Astrocyte (in vitro differentiated cells and primary cell): ENCODE results near the gene CPNE1. TPM values are rescaled to one million over a fixed set of nuclear protein-coding genes. Genes with fewer than 3 reads are reported as not detected.
A peak's percentile ranks its signal among the peaks of the same experiment; 100 is the strongest.

Experiments used
- DNase-seq: peaks from one replicate; pipeline ENCODE4 v3.0.0-alpha.2; 2010; ENCODE audit warnings: low read depth
- FAIRE-seq: peaks from 2 replicates; lab custom pipeline; 2011; peaks lifted over from hg19 to GRCh38; lab: Jason Lieb, UNC
- H2AFZ ChIP-seq: 2 replicates; pipeline ENCODE4 v1.6.0; 2012; ENCODE audit warnings: low read depth, low read length, inconsistent platforms
- H3K27ac ChIP-seq: 2 replicates; pipeline ENCODE4 v1.5.1; 2011; ENCODE audit warnings: low read depth, low read length, inconsistent platforms
- H3K27me3 ChIP-seq: 2 replicates; pipeline ENCODE4 v1.6.0; 2011; ENCODE audit warnings: low read length, inconsistent platforms; ENCODE audit not compliant: insufficient read depth
- H3K36me3 ChIP-seq: 2 replicates; pipeline ENCODE4 v1.5.1; 2011; ENCODE audit warnings: low read length, inconsistent platforms; ENCODE audit not compliant: insufficient read depth
- H3K4me1 ChIP-seq: 2 replicates; pipeline ENCODE4 v1.5.1; 2011; ENCODE audit warnings: low read length, inconsistent platforms; ENCODE audit not compliant: insufficient read depth
- H3K4me2 ChIP-seq: 2 replicates; pipeline ENCODE4 v1.6.0; 2012; ENCODE audit warnings: low read length, inconsistent platforms
- H3K4me3 ChIP-seq: 2 replicates; pipeline ENCODE4 v1.5.1; 2011; ENCODE audit warnings: low read depth, mild to moderate bottlenecking, low read length, inconsistent platforms; ENCODE audit not compliant: insufficient read depth
- H3K79me2 ChIP-seq: 2 replicates; pipeline ENCODE4 v1.6.0; 2012; ENCODE audit warnings: mild to moderate bottlenecking, low read length, inconsistent platforms; ENCODE audit not compliant: insufficient read depth
- H3K9ac ChIP-seq: 2 replicates; pipeline ENCODE4 v1.6.0; 2012; ENCODE audit warnings: mild to moderate bottlenecking, low read length, inconsistent platforms
- H3K9me3 ChIP-seq: 2 replicates; pipeline ENCODE4 v1.5.1; 2012; ENCODE audit warnings: low read depth, mild to moderate bottlenecking, low read length, inconsistent platforms; ENCODE audit not compliant: insufficient read depth
- H4K20me1 ChIP-seq: 2 replicates; pipeline ENCODE4 v1.6.0; 2012; ENCODE audit warnings: low read length, inconsistent platforms; ENCODE audit not compliant: insufficient read depth
- H3K27ac Mint-ChIP-seq: one replicate; pipeline ENCODE4 v1.8.0; 2021; ENCODE audit warnings: mild to moderate bottlenecking, mixed read lengths; ENCODE audit not compliant: unreplicated experiment
- H3K27me3 Mint-ChIP-seq: one replicate; pipeline ENCODE4 v1.8.0; 2021; ENCODE audit warnings: low read depth, mixed read lengths; ENCODE audit not compliant: unreplicated experiment
- H3K36me3 Mint-ChIP-seq: one replicate; pipeline ENCODE4 v1.8.0; 2021; ENCODE audit warnings: low read depth, mixed read lengths; ENCODE audit not compliant: unreplicated experiment
- H3K4me1 Mint-ChIP-seq: one replicate; pipeline ENCODE4 v1.8.0; 2021; ENCODE audit warnings: low read depth, mixed read lengths; ENCODE audit not compliant: unreplicated experiment
- H3K4me3 Mint-ChIP-seq: one replicate; pipeline ENCODE4 v1.8.0; 2021; ENCODE audit warnings: mild to moderate bottlenecking, moderate library complexity, mixed read lengths; ENCODE audit not compliant: unreplicated experiment
- H3K9me3 Mint-ChIP-seq: one replicate; pipeline ENCODE4 v1.8.0; 2021; ENCODE audit warnings: mild to moderate bottlenecking, mixed read lengths; ENCODE audit not compliant: unreplicated experiment
- EZH2 ChIP-seq: IDR thresholded peaks from 2 replicates; pipeline ENCODE4 v1.6.1; 2012; ENCODE audit warnings: mild to moderate bottlenecking, low read length, inconsistent platforms; ENCODE audit not compliant: insufficient read depth
- total RNA-seq: library from RNA; stranded (reverse); gene quantifications from 2 replicates; pipeline ENCODE4 v1.2.1, GENCODE V29; 2021
- TF ChIP-seq, protein P1 (sequence below): IDR thresholded peaks from 2 replicates; pipeline ENCODE4 v1.5.1; 2011; ENCODE audit warnings: low read depth, mild to moderate bottlenecking, inconsistent platforms, low read length, moderate library complexity; ENCODE audit not compliant: insufficient read depth

Gene CPNE1
- total RNA-seq, 1 donor from 2014 or later, result 194 TPM

DNA sequence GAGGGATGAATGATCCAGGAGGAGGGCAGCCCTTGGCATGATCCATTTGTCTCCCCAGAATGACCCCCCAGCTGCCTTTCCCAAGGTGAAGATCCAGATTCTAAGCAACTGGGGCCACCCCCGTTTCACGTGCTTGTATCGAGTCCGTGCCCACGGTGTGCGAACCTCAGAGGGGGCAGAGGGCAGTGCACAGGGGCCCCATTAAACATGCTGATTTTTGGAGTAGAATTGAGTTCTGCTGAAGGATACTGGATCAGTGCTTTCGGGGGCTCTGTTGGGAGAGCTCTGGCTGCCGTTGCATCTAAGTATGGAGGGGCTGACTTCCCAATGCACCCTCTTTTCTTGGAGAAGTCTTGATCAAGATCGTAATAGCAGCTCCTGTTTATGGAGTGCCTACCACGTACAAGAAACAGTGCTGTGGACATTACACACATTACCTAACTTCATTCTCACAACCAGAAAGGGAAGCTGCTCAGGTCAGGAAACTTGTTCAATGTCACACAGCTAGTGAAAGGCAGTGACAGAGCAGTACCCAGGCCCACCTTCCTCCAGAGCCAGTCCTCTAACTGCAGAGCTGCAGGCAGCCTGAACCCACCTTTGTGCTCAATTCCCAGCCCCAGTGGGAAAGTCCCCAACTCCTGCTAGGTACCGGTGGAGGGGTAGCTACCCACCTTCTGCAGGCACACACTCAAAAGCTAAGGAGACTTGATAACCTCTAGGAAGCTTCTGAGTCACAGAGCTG is 43.7 kb downstream of the CPNE1 start:
- Histone ChIP-seq H3K27me3 (no peaks in the 10 kb centered on the region), H3K27ac (no peak overlapping the region), H2AFZ (no peak overlapping the region), H3K9me3 (no peaks in the 10 kb centered on the region), H3K9ac (no peak overlapping the region), H4K20me1 (peaks cover 11% of the 10 kb centered on the region), H3K4me2 (no peak overlapping the region), H3K79me2 (no peaks in the 10 kb centered on the region), H3K4me1 (peaks cover 23% of the 10 kb centered on the region), H3K36me3 (peaks cover 13% of the 10 kb centered on the region), H3K4me3 (no peak overlapping the region)
- no peaks in the 10 kb centered on the region for H3K9me3 Mint-ChIP-seq
- H3K36me3 Mint-ChIP-seq, result peaks cover 9% of the 10 kb centered on the region
- H3K4me1 Mint-ChIP-seq, result no peaks in the 10 kb centered on the region
- H3K4me3 Mint-ChIP-seq, result no peak overlapping the region
- FAIRE-seq, result no peak
- H3K27ac Mint-ChIP-seq, result no peak overlapping the region
- no peak for DNase-seq
- H3K27me3 Mint-ChIP-seq, result no peaks in the 10 kb centered on the region
- TF ChIP-seq, protein P1, sequence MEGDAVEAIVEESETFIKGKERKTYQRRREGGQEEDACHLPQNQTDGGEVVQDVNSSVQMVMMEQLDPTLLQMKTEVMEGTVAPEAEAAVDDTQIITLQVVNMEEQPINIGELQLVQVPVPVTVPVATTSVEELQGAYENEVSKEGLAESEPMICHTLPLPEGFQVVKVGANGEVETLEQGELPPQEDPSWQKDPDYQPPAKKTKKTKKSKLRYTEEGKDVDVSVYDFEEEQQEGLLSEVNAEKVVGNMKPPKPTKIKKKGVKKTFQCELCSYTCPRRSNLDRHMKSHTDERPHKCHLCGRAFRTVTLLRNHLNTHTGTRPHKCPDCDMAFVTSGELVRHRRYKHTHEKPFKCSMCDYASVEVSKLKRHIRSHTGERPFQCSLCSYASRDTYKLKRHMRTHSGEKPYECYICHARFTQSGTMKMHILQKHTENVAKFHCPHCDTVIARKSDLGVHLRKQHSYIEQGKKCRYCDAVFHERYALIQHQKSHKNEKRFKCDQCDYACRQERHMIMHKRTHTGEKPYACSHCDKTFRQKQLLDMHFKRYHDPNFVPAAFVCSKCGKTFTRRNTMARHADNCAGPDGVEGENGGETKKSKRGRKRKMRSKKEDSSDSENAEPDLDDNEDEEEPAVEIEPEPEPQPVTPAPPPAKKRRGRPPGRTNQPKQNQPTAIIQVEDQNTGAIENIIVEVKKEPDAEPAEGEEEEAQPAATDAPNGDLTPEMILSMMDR, result no peak
- TF ChIP-seq EZH2, result no peak

DNA sequence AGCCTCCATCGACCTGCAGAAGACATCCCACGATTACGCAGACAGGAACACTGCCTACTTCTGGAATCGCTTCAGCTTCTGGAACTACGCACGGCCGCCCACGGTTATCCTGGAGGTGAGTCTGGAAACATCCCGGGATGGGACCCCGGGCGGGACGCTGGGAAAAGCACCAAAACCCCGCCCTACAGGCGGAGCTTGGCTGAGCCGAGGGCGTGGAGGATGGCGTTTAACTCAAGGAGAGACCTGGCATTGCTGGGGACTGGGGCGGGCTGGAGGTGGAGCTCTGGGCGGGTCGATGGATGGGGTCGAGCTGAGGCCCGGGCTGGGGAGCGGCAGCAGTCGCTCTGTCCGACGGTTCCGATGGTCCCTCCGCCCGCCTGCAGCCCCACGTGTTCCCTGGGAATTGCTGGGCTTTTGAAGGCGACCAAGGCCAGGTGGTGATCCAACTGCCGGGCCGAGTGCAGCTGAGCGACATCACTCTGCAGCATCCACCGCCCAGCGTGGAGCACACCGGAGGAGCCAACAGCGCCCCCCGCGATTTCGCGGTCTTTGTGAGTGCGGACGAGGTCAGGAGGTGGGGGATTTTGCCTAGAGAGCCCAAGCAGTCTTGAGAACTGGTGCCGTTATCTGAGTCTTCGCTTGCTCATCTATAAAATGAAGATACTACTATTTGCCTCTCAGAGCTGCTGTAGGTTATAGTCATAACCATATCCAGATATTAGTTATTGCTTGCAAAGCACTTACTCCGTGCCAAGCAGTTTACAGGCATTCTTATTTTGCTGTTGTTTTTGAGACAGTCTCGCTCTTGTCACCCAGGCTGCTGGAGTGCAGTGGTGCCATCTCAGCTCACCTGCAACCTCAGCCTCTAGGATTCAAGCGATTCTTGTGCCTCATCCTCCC is 45.3 kb downstream of the CPNE1 start:
- Histone ChIP-seq H3K79me2 (no peaks in the 10 kb centered on the region), H3K9me3 (no peaks in the 10 kb centered on the region), H2AFZ (peak overlapping the region; percentile 37), H3K36me3 (peaks cover 7% of the 10 kb centered on the region), H4K20me1 (peaks cover 11% of the 10 kb centered on the region), H3K4me2 (peak overlapping the region; percentile 89), H3K4me3 (peak overlapping the region; percentile 50), H3K27me3 (no peaks in the 10 kb centered on the region), H3K9ac (peak overlapping the region; percentile 65), H3K4me1 (peaks cover 28% of the 10 kb centered on the region), H3K27ac (no peak overlapping the region)
- no peaks in the 10 kb centered on the region for H3K4me1 Mint-ChIP-seq
- H3K36me3 Mint-ChIP-seq, result peaks cover 4% of the 10 kb centered on the region
- DNase-seq (peak; percentile 59), FAIRE-seq (no peak)
- no peaks in the 10 kb centered on the region for H3K27me3 Mint-ChIP-seq
- TF ChIP-seq, protein P1, result peak; percentile 28
- no peak for TF ChIP-seq EZH2
- no peaks in the 10 kb centered on the region for H3K9me3 Mint-ChIP-seq
- peak overlapping the region; percentile 75 for H3K4me3 Mint-ChIP-seq
- H3K27ac Mint-ChIP-seq, result no peak overlapping the region
